Embryonic facial prominence (tissue), 1 donor: ENCODE measurements around the gene ZNF132.
"Not testable (repeated sequence)": the region's sequence is repeated elsewhere in the genome, so short reads cannot be mapped to it uniquely, and the experiment has no call there.

Experiments used
- DNase-seq: peaks from one replicate; pipeline ENCODE4 v3.0.0-alpha.2; 2016; ENCODE audit errors: extremely low spot score

ZNF132 gene

GRCh38 chr19:58468216-58468839 lies 28.4 kb upstream of the ZNF132 start:
- DNase-seq = no peak

- peak; percentile 94 for DNase-seq
Measured at GRCh38 chr19:58466760-58467589, 27.0 kb upstream of the ZNF132 start, which contains the start of gene ZNF324. Gene ZNF324 (plus strand): TSS chr19:58467080. CDS start chr19:58469186, 2,106 bp downstream.

GRCh38 chr19:58466089-58466759 lies 26.3 kb upstream of the ZNF132 start:
- no peak for DNase-seq

GRCh38 chr19:58460039-58460438 lies 20.1 kb upstream of the ZNF132 start:
- DNase-seq = no peak

- no peak for DNase-seq
Measured at GRCh38 chr19:58456111-58456510, 16.2 kb upstream of the ZNF132 start.

- DNase-seq = no peak
Measured at GRCh38 chr19:58455306-58455705, 15.4 kb upstream of the ZNF132 start.

GRCh38 chr19:58453743-58454142 lies 13.8 kb upstream of the ZNF132 start:
- no peak for DNase-seq

- DNase-seq = peak; percentile 92
Measured at GRCh38 chr19:58451358-58452101, 11.6 kb upstream of the ZNF132 start, which contains the start of gene ZNF324B. Gene ZNF324B (plus strand): TSS chr19:58451622. CDS start chr19:58453702, 2,080 bp downstream.

GRCh38 chr19:58450856-58451357 lies 11.0 kb upstream of the ZNF132 start:
- no peak for DNase-seq

GRCh38 chr19:58449980-58450379 lies 10.0 kb upstream of the ZNF132 start:
- not testable (repeated sequence) for DNase-seq

GRCh38 chr19:58448860-58449259 lies 8.9 kb upstream of the ZNF132 start:
- DNase-seq = not testable (repeated sequence)

- DNase-seq = not testable (repeated sequence)
Measured at GRCh38 chr19:58442986-58443385, 3.0 kb upstream of the ZNF132 start.

GRCh38 chr19:58440556-58440955 lies 603 bp upstream of the ZNF132 start:
- DNase-seq = no peak

GRCh38 chr19:58434217-58434616 lies 5.7 kb downstream of the ZNF132 start:
- DNase-seq = no peak

- no peak for DNase-seq
Measured at GRCh38 chr19:58429745-58430144, 10.2 kb downstream of the ZNF132 start.

- DNase-seq = no peak
Measured at GRCh38 chr19:58428617-58429016, 11.3 kb downstream of the ZNF132 start.

- no peak for DNase-seq
Measured at GRCh38 chr19:58417071-58417470, 22.9 kb downstream of the ZNF132 start.

GRCh38 chr19:58416604-58417003 lies 23.3 kb downstream of the ZNF132 start:
- DNase-seq = no peak

GRCh38 chr19:58409010-58409790 lies 30.8 kb downstream of the ZNF132 start:
- DNase-seq = no peak

GRCh38 chr19:58408152-58409009 lies 31.6 kb downstream of the ZNF132 start, which contains the start of gene ZNF584:
Gene ZNF584 (plus strand): TSS chr19:58408649. CDS start chr19:58409148, 499 bp downstream.
- peak; percentile 97 for DNase-seq
